HG03439 (cell line): Measurements from ENCODE around the gene IQUB.
"Not testable (repeated sequence)": the region's sequence is repeated elsewhere in the genome, so short reads cannot be mapped to it uniquely, and the experiment has no call there.

Experiments
- ATAC-seq: cut with Tn5 transposase; IDR thresholded peaks from one replicate; pipeline ENCODE4 v1.9.1; 2021; ENCODE audit warnings: mild to moderate bottlenecking, moderate library complexity; ENCODE audit not compliant: unreplicated experiment

The IQUB gene

GRCh38 chr7:123548406-123548805 lies 14.0 kb upstream of the IQUB start:
- ATAC-seq = no peak

GRCh38 chr7:123539871-123540270 lies 5.5 kb upstream of the IQUB start:
- ATAC-seq = no peak

GRCh38 chr7:123538897-123539296 lies 4.5 kb upstream of the IQUB start:
- no peak for ATAC-seq

- no peak for ATAC-seq
These were observed 3.9 kb upstream of the IQUB start for GRCh38 chr7:123538189-123538714.

GRCh38 chr7:123537026-123537642 lies 2.7 kb upstream of the IQUB start:
- no peak for ATAC-seq

- no peak for ATAC-seq
These were observed 1.1 kb upstream of the IQUB start for GRCh38 chr7:123535517-123535916.

GRCh38 chr7:123533929-123534382 lies 439 bp downstream of the IQUB start:
- ATAC-seq = peak; percentile 0

GRCh38 chr7:123533553-123533917 lies 860 bp downstream of the IQUB start:
- ATAC-seq = no peak

- peak; percentile 42 for ATAC-seq
These were observed 1.4 kb downstream of the IQUB start for GRCh38 chr7:123532788-123533552.

GRCh38 chr7:123532343-123532742 lies 2.1 kb downstream of the IQUB start:
- ATAC-seq = peak; percentile 0

GRCh38 chr7:123530035-123530591 lies 4.3 kb downstream of the IQUB start:
- not testable (repeated sequence) for ATAC-seq

- no peak for ATAC-seq
These were observed 6.1 kb downstream of the IQUB start for GRCh38 chr7:123528265-123528664.

- ATAC-seq = not testable (repeated sequence)
These were observed 6.6 kb downstream of the IQUB start for GRCh38 chr7:123527712-123528225.

- ATAC-seq = not testable (repeated sequence)
These were observed 7.9 kb downstream of the IQUB start for GRCh38 chr7:123526533-123526932.

- no peak for ATAC-seq
These were observed 12.3 kb downstream of the IQUB start for GRCh38 chr7:123522066-123522465.

GRCh38 chr7:123505221-123505620 lies 29.2 kb downstream of the IQUB start:
- ATAC-seq = no peak

GRCh38 chr7:123502201-123502600 lies 32.2 kb downstream of the IQUB start:
- no peak for ATAC-seq

- ATAC-seq = no peak
These were observed 33.4 kb downstream of the IQUB start for GRCh38 chr7:123500878-123501489.

- ATAC-seq = no peak
These were observed 35.0 kb downstream of the IQUB start for GRCh38 chr7:123499211-123499970.

- ATAC-seq = no peak
These were observed 35.8 kb downstream of the IQUB start for GRCh38 chr7:123498601-123499000.

GRCh38 chr7:123498031-123498430 lies 36.4 kb downstream of the IQUB start:
- ATAC-seq = no peak
